Adrenal gland (tissue), 19 donors: ENCODE results near the gene DUSP10. TPM values are rescaled to one million over a fixed set of nuclear protein-coding genes. Genes with fewer than 3 reads are reported as not detected.

ENCODE experiments used
- DNase-seq, 7 donors: peaks; one replicate each; pipeline ENCODE4 v3.0.0-alpha.2; 2019 to 2020
- H3K27ac ChIP-seq, 5 donors: fragments of 200-600 bp; sonication (generic) in 4 of 5; 1 replicate in 3 of 5; 2 replicates in 2 of 5; pipeline versions ENCODE4 v1.5.1 to v1.8.0; 2016 to 2020; ENCODE audit warnings: mild to moderate bottlenecking in 1 of 5
- H3K27me3 ChIP-seq: fragments of 200-600 bp; 2 replicates; pipeline ENCODE4 v1.8.0; 2021
- H3K36me3 ChIP-seq, 2 donors: fragments of 200-600 bp; replicated peaks in 1 of 2; 1 replicate in 1 of 2; 2 replicates in 1 of 2; pipeline versions ENCODE4 v1.5.1 to v1.8.0; 2018 to 2022
- H3K4me1 ChIP-seq, 2 donors: fragments of 200-600 bp; replicated peaks in 1 of 2; 1 replicate in 1 of 2; 2 replicates in 1 of 2; pipeline versions ENCODE4 v1.5.1 to v1.8.0; 2018 to 2021
- H3K4me3 ChIP-seq, 4 donors: fragments of 200-600 bp; sonication (generic) in 3 of 4; one replicate each; pipeline ENCODE4 v1.5.1; 2016 to 2018
- H3K9me3 ChIP-seq, 3 donors: fragments of 200-600 bp; sonication (generic) in 1 of 3; replicated peaks in 1 of 3; 1 replicate in 2 of 3; 2 replicates in 1 of 3; pipeline versions ENCODE4 v1.5.1 to v1.8.0; 2016 to 2021
- CTCF ChIP-seq, 6 experiments: fragments of 450-650 bp in 4 of 6; fragments of 200-600 bp in 2 of 6; sonication (generic) in 1 of 6; IDR thresholded peaks; 1 replicate in 5 of 6; 2 replicates in 1 of 6; pipeline versions ENCODE4 v1.5.1 to v1.8.0; 2016 to 2021; ENCODE audit warnings: antibody characterized with exemption in 6 of 6, mild to moderate bottlenecking in 2 of 6, moderate library complexity in 1 of 6
- POLR2A ChIP-seq, 2 donors: fragments of 450-650 bp; IDR thresholded peaks; one replicate each; pipeline ENCODE4 v1.6.1; 2017; ENCODE audit warnings: antibody characterized with exemption in 2 of 2, mild to moderate bottlenecking in 2 of 2, moderate library complexity in 1 of 2
- WGBS, 4 donors: extraction: QIAGEN DNeasy Blood & Tissue Kit in 2 of 4; methylation state at CpG; one replicate each; pipeline versions ENCODE4 v1.1.5 to v1.1.7; 2013 to 2017; 5-methylcytosine and 5-hydroxymethylcytosine counted together
- intact Hi-C, 2 donors: fragments of 100-400 bp; cut with DNase I; formaldehyde crosslinking; loops; one replicate each; pipeline versions ENCODE4 v1.14.1 to v1.15.0; 2022 to 2023
- long read RNA-seq, 10 donors: library from polyadenylated mRNA in 3 of 10; unstranded in 2 of 10; stranded (forward) in 1 of 10; transcript quantifications; one replicate each; pipeline ENCODE4 v2.0.0 and lab custom pipeline, GENCODE V29; 2021 to 2026
- polyA plus RNA-seq, 3 donors: library from polyadenylated mRNA; stranded (reverse); fragments of 200-250 nt in 2 of 3; fragments of 350-450 nt in 1 of 3; fragmentation: Illumina TruSeq in 1 of 3; extraction: RNeasy Lipid Tissue Mini Kit (QIAGEN cat#74804) in 1 of 3; gene quantifications; one replicate each; pipeline ENCODE4 v1.2.3, GENCODE V29; 2013 to 2014
- total RNA-seq, 9 donors: library from RNA; depleted of rRNA in 4 of 9; stranded (reverse); fragments of >200 nt in 4 of 9; fragments of 120-200 nt in 1 of 9; fragmentation: NEBNext Ultra II Directional in 1 of 9; extraction: Animal tissue kit (Norgen Biotek cat#: 25700) in 1 of 9; gene quantifications; one replicate each; pipeline versions ENCODE4 v1.1.0 to v1.2.4, GENCODE V29; 2013 to 2023
- donor health status: healthy with polysubstance abuse.
- donor health status: Bipolar disorder and iron deficiency.
- donor health status: DM: yes; HTN: yes; CAD: no.
- donor health status: DM: no; HTN: no; CAD: no.
- donor health status: DM: no; HTN: no; CAD: no.
- donor health status: DM: yes; HTN: yes; CAD: no.

DUSP10 gene
- total RNA-seq (10 to 100 TPM in 2 of 9 donors, 1 to 10 TPM in 7; 3.7 to 22.1 (median 7.1) TPM), polyA plus RNA-seq (1 to 10 TPM; 2.6 to 8.1 (median 5.1) TPM)
- long read RNA-seq, donor 1, partial matches to known transcripts, result 0 of 2 reads
- long read RNA-seq, donor 1, other reads (novel, unspliced or antisense), result 0 of 2 reads
- long read RNA-seq, donor 2, partial matches to known transcripts, result 0 of 1 reads
- long read RNA-seq, donor 2, other reads (novel, unspliced or antisense), result 0 of 1 reads
- long read RNA-seq, donor 3, result 0 reads
- long read RNA-seq, donor 4, partial matches to known transcripts, result 0 of 2 reads
- long read RNA-seq, donor 4, other reads (novel, unspliced or antisense), result 2 of 2 reads
- long read RNA-seq, donor 5, transcript DUSP10-201 (4 exons, 2,676 nt), result major isoform, 6 of 8 reads
- long read RNA-seq, donor 5, partial matches to known transcripts, result 0 of 8 reads
- long read RNA-seq, donor 5, other reads (novel, unspliced or antisense), result 1 of 8 reads
- long read RNA-seq, donor 6, partial matches to known transcripts, result 0 of 2 reads
- long read RNA-seq, donor 6, other reads (novel, unspliced or antisense), result 1 of 2 reads
- long read RNA-seq, donor 7, partial matches to known transcripts, result 0 of 1 reads
- long read RNA-seq, donor 7, other reads (novel, unspliced or antisense), result 0 of 1 reads
- long read RNA-seq, donor 8, partial matches to known transcripts, result 0 of 2 reads
- long read RNA-seq, donor 8, other reads (novel, unspliced or antisense), result 0 of 2 reads
- long read RNA-seq, donor 9, partial matches to known transcripts, result 0 of 1 reads
- long read RNA-seq, donor 9, other reads (novel, unspliced or antisense), result 0 of 1 reads
- long read RNA-seq, donor 10, result 0 reads

- Histone ChIP-seq H3K4me1 (peaks cover 0 to 13% of the 10 kb centered on the region in 2 donors), H3K27me3 (no peaks in the 10 kb centered on the region), H3K4me3 (peak within 1 kb of the TSS; percentile 59 to 84 (median 80)), H3K27ac (peak within 1 kb of the TSS; percentile 88 to 98 (median 98)), H3K36me3 (no peaks in the 10 kb centered on the region), H3K9me3 (no peaks in the 10 kb centered on the region)
- intact Hi-C loops, result loop anchor here in 1 of 2 donors (10.0 kb wide), 2 partner anchors 143 to 197 kb away; no protein-coding TSS in a partner anchor
- WGBS, 4 donors, result 0% methylated on average over 37 to 44 of the region's 44 CpGs
- no peak for TF ChIP-seq CTCF (IDR thresholded peaks at IDR 0.05)
- TF ChIP-seq POLR2A (IDR thresholded peaks at IDR 0.05), result peak; percentile 92 to 98
- DNase-seq, result peak; percentile 99 to 100 (median 99)
Observed at GRCh38 chr1:221741703-221742554, at the start of gene DUSP10. Gene DUSP10 (minus strand): TSS chr1:221742089. CDS start chr1:221739744, 2,345 bp downstream.

GRCh38 chr1:221788466-221788865 lies 46.6 kb upstream of the DUSP10 start:
- intact Hi-C loops, result no loop called here
- H3K9me3 ChIP-seq, result no peaks in the 10 kb centered on the region
- DNase-seq, result no peak
- H3K27ac ChIP-seq, result no peak overlapping the region
- no peaks in the 10 kb centered on the region for H3K27me3 ChIP-seq
- TF ChIP-seq POLR2A (IDR thresholded peaks at IDR 0.05), result no peak
- TF ChIP-seq CTCF (IDR thresholded peaks at IDR 0.05), result no peak
- no peaks in the 10 kb centered on the region for H3K4me1 ChIP-seq
- 82 to 92% (median 84%) methylated on average over 6 of the region's 6 CpGs for WGBS, 4 donors
- H3K4me3 ChIP-seq, result no peak overlapping the region
- H3K36me3 ChIP-seq, result no peaks in the 10 kb centered on the region

GRCh38 chr1:221786647-221787046 lies 44.8 kb upstream of the DUSP10 start:
- no peak for DNase-seq
- whole genome bisulfite sequencing, 4 donors, result 74 to 88% (median 85%) methylated on average over 5 of the region's 5 CpGs
- intact Hi-C loops, result no loop called here
- Histone ChIP-seq H3K27ac (no peak overlapping the region), H3K36me3 (no peaks in the 10 kb centered on the region), H3K9me3 (no peaks in the 10 kb centered on the region), H3K27me3 (no peaks in the 10 kb centered on the region), H3K4me3 (no peak overlapping the region), H3K4me1 (no peaks in the 10 kb centered on the region)
- TF ChIP-seq POLR2A (IDR thresholded peaks at IDR 0.05) (no peak), CTCF (IDR thresholded peaks at IDR 0.05) (no peak)
